Activated T-cell treated with anti-CD3 and anti-CD28 coated beads, Interleukin-2, amount 50 U/mL, for 4 hours (primary cell): ENCODE data around the gene GTF3C5. TPM values are rescaled to one million over a fixed set of nuclear protein-coding genes. Genes with fewer than 3 reads are reported as not detected.
A peak's percentile ranks its signal among the peaks of the same experiment; 100 is the strongest.

ENCODE experiments used
- ATAC-seq, 2 donors: fragments of 200-7000 bp; cut with Tn5 transposase; one replicate each; pipeline ENCODE4 v1.10.0; 2021
- DNase-seq: peaks from one replicate; pipeline ENCODE4 v3.0.0-alpha.2; 2020
- H3K27me3 Mint-ChIP-seq: one replicate; pipeline ENCODE4 v1.8.0; 2021; ENCODE audit warnings: low read depth, mixed read lengths
- H3K36me3 Mint-ChIP-seq: one replicate; pipeline ENCODE4 v1.8.0; 2022; ENCODE audit warnings: mixed read lengths; ENCODE audit not compliant: insufficient read depth
- H3K4me1 Mint-ChIP-seq: one replicate; pipeline ENCODE4 v1.8.0; 2021; ENCODE audit warnings: low read depth, mixed read lengths
- H3K4me3 Mint-ChIP-seq: one replicate; pipeline ENCODE4 v1.8.0; 2021; ENCODE audit warnings: mild to moderate bottlenecking, moderate library complexity, mixed read lengths
- H3K9me3 Mint-ChIP-seq: one replicate; pipeline ENCODE4 v1.8.0; 2021; ENCODE audit warnings: mixed read lengths
- total RNA-seq, 3 donors: library from RNA; stranded (reverse); gene quantifications; one replicate each; pipeline ENCODE4 v1.2.1, GENCODE V29; 2021

GTF3C5 gene
- total RNA-seq, 3 donors from 2014 or later, result 80.4 to 86.8 (median 83.6) TPM

DNA sequence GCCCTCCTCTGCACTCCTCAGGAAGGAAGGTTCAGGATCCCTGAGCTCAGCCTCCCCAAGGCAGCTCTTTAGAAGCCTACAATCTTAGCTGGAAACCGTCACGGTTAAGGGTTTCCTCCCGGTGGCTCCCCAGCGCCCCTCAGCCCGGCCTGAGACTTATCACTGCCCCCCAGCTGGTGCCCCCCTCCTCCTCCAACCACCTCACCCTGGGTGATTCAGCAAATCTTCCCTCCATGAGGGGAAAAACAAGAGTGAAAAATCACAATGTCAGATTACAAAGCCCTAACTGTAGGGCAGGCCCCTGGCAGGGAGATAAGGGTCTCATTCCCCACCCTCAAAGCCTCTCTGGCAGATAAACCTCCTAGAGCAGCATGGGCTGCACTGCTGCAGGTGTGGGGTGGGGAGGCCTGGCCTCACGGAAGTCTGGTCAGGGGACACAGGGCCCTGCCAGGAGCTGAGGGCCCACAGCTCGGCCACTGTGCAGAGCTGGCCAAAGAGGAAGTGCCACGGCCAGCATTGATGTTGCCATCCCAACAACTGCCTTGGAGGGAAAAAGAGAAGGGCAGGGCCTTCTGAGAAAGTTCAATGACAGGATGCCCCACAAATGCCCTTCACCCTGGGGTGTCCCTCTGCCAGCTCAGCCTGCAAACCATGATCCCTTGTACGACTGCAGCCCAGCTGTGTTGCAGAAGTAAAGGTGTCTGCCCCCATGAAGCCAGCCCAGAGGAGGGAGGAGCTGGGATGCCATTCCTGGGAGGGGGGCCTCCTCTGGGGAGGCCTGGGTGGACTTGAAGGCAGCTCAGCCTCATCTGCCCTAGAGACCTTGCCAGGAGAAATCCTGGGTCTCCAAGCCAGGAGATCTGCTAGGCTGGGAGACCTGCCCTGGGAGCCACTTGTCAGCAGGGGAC is 26.5 kb upstream of the GTF3C5 start:
- ATAC-seq (no peak), DNase-seq (no peak)
- Mint-ChIP-seq H3K4me3 (no peak overlapping the region), H3K9me3 (no peaks in the 10 kb centered on the region), H3K27me3 (peaks cover 64% of the 10 kb centered on the region), H3K4me1 (no peaks in the 10 kb centered on the region), H3K36me3 (no peaks in the 10 kb centered on the region)

DNA sequence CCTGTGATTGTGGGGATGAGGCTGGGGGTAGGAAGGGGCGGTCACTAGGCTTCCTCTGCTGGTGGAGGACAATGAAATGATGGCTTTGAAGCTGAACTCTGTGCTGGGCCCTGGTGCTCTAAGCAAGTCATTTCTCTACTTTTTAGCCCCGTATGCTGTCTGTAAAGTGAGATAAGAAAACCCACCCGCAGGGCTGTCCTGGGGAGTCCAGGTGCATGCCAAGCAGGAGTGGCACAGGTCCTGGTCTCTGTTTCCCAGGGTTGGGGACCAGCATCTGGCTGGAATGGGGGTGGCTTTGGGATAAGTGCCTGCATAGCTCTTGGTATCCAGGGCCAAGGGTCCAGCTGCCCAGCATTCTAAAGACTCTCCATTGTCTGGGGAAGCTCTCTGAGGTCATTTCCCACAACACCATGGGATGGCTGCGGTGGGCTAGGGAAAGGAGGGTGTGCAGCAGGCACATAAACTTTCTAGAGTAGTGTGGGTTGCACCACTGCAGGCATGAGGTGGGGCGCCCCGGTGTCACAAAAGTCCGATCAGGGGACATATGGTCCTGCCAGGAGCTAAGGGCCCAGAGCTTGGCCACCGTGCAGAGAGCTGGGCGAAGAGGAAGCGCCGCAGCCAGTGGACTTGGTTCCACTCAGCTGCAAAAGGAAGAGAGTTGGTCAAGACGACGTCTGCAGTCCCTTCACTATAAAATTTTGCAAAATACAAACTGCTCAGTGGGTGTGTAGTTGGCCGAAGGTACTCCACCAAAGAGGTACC is 25.6 kb upstream of the GTF3C5 start:
- no peak overlapping the region for H3K4me3 Mint-ChIP-seq
- ATAC-seq, result no peak
- H3K9me3 Mint-ChIP-seq, result no peaks in the 10 kb centered on the region
- no peak for DNase-seq
- H3K36me3 Mint-ChIP-seq, result no peaks in the 10 kb centered on the region
- H3K27me3 Mint-ChIP-seq, result peaks cover 61% of the 10 kb centered on the region
- H3K4me1 Mint-ChIP-seq, result no peaks in the 10 kb centered on the region

DNA sequence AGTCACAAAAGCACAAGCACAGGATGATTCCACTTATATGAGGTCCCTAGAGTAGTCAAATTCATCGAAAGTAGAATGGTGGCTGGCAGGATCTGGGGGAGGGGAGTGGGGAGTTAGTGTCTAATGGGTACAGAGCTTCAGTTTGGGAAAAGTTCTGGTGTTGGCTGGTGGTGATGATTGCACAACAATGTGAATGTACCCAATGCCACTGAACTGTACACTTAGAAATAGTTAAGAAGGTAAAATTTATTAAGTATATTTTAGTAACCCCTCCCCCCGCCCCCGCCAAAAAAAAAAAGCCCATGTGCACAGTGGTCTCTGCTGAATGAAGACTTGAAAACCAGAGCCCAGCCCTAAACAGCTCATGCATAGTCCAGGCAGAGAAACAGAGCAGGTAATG is 24.8 kb upstream of the GTF3C5 start:
- Mint-ChIP-seq H3K4me1 (no peaks in the 10 kb centered on the region), H3K36me3 (no peaks in the 10 kb centered on the region), H3K27me3 (peaks cover 56% of the 10 kb centered on the region), H3K4me3 (no peak overlapping the region), H3K9me3 (no peaks in the 10 kb centered on the region)
- ATAC-seq (no peak), DNase-seq (no peak)

DNA sequence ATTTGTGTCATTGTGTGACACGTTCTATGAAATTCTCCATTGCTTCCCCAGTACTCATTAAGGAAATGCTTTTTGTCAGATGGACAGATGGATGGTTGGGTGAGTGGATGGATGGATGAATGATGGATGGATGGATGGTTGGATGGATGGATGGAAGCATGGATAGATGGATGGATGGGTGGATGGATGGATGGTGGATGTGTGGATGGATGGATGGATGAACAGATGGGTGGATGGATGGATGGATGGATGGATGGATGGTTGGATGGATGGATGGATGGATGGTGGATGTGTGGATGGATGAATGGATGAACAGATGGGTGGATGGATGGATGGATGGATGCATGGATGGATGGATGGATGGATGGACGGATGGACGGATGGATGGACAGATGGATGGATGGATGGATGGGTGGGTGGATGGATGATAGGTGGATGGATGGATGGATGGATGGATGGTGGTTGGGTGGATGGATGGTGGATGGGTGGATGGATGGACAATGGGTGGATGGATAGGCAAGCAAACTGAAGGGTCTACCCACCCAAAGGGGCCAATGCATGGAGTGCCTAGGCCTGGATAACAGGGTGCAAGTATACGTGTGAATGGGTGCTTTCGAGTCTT is 24.0 kb upstream of the GTF3C5 start:
- no peaks in the 10 kb centered on the region for H3K4me1 Mint-ChIP-seq
- H3K27me3 Mint-ChIP-seq, result peaks cover 58% of the 10 kb centered on the region
- no peaks in the 10 kb centered on the region for H3K9me3 Mint-ChIP-seq
- DNase-seq (no peak), ATAC-seq (no peak)
- no peak overlapping the region for H3K4me3 Mint-ChIP-seq
- H3K36me3 Mint-ChIP-seq, result no peaks in the 10 kb centered on the region

GRCh38 chr9:133008406-133008805 is 22.4 kb upstream of the GTF3C5 start:
- Mint-ChIP-seq H3K4me3 (no peak overlapping the region), H3K36me3 (no peaks in the 10 kb centered on the region), H3K9me3 (no peaks in the 10 kb centered on the region), H3K4me1 (no peaks in the 10 kb centered on the region), H3K27me3 (peaks cover 46% of the 10 kb centered on the region)
- no peak for DNase-seq
- ATAC-seq, result no peak

GRCh38 chr9:133008824-133009223 is 22.0 kb upstream of the GTF3C5 start:
- Mint-ChIP-seq H3K36me3 (no peaks in the 10 kb centered on the region), H3K4me1 (no peaks in the 10 kb centered on the region), H3K9me3 (no peaks in the 10 kb centered on the region), H3K4me3 (no peak overlapping the region), H3K27me3 (peaks cover 42% of the 10 kb centered on the region)
- ATAC-seq (no peak), DNase-seq (no peak)

GRCh38 chr9:133009906-133010582 is 20.8 kb upstream of the GTF3C5 start:
- Mint-ChIP-seq H3K27me3 (peaks cover 37% of the 10 kb centered on the region), H3K9me3 (peaks cover 3% of the 10 kb centered on the region), H3K4me1 (no peaks in the 10 kb centered on the region), H3K36me3 (no peaks in the 10 kb centered on the region), H3K4me3 (no peak overlapping the region)
- DNase-seq (no peak), ATAC-seq (no peak)

DNA sequence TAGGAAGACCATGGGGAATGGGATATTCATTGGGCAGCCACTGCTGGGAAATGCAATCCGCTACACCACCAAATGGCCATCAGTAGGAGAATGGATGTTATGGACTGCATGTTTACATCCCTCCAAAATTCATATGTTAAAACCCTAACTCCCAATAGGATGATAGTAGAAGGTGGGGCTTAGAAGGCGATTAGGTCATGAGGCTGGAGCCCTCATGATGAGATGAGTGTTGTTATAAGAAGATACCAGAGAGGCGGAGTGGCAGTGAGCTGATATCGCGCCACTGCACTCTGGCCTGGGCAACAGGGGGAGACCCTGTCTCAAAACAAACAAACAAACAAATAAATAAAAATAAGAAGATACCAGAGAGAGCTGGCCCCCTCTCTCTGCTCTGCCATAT is 16.1 kb upstream of the GTF3C5 start:
- Mint-ChIP-seq H3K27me3 (peaks cover 12% of the 10 kb centered on the region), H3K9me3 (peaks cover 12% of the 10 kb centered on the region), H3K36me3 (no peaks in the 10 kb centered on the region), H3K4me1 (no peaks in the 10 kb centered on the region), H3K4me3 (no peak overlapping the region)
- ATAC-seq, result no peak
- DNase-seq, result no peak

- Mint-ChIP-seq H3K36me3 (no peaks in the 10 kb centered on the region), H3K27me3 (no peaks in the 10 kb centered on the region)
These were observed 7.5 kb upstream of the GTF3C5 start for GRCh38 chr9:133023117-133023890.

GRCh38 chr9:133026426-133026825 is 4.4 kb upstream of the GTF3C5 start:
- no peaks in the 10 kb centered on the region for H3K9me3 Mint-ChIP-seq
- DNase-seq, result no peak
- peaks cover 18% of the 10 kb centered on the region for H3K4me1 Mint-ChIP-seq
- H3K27me3 Mint-ChIP-seq, result no peaks in the 10 kb centered on the region
- peaks cover 1% of the 10 kb centered on the region for H3K36me3 Mint-ChIP-seq
- no peak overlapping the region for H3K4me3 Mint-ChIP-seq
- no peak for ATAC-seq

More at GRCh38 chr9:133023117-133023890, 7.5 kb upstream of the GTF3C5 start:
- peaks cover 7% of the 10 kb centered on the region for H3K4me1 Mint-ChIP-seq
- no peak overlapping the region for H3K4me3 Mint-ChIP-seq
- H3K9me3 Mint-ChIP-seq, result no peaks in the 10 kb centered on the region
- ATAC-seq (peak in 1 of 2 donors; percentile 37), DNase-seq (no peak)

DNA sequence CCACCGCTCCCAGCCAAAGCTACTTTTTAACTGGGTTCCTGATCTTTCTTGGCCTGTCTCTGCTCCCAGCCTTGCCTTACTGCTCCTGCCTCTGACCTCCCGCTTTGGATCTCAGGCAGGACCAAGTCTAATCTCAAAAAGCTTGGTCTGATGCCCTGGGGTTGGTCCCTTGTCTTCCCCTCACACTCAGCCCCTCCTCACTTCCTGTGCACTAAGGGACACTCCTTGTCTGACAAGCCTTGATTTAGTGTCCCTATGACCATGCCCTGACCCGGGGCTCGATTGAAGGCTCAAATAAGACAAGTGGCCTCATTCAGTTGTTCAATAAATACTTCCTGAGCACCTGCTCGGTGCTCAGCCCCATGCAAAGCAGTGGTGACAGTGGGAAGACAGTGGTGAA is 3.7 kb upstream of the GTF3C5 start:
- Mint-ChIP-seq H3K4me3 (no peak overlapping the region), H3K27me3 (no peaks in the 10 kb centered on the region), H3K9me3 (no peaks in the 10 kb centered on the region), H3K36me3 (peaks cover 1% of the 10 kb centered on the region), H3K4me1 (peaks cover 24% of the 10 kb centered on the region)
- no peak for DNase-seq
- ATAC-seq, result no peak

- Mint-ChIP-seq H3K4me1 (peaks cover 26% of the 10 kb centered on the region), H3K9me3 (no peaks in the 10 kb centered on the region), H3K27me3 (no peaks in the 10 kb centered on the region), H3K36me3 (peaks cover 1% of the 10 kb centered on the region), H3K4me3 (peak overlapping the region; percentile 98)
- no peak for DNase-seq
- no peak for ATAC-seq
These were observed 2.6 kb upstream of the GTF3C5 start for GRCh38 chr9:133028221-133028620.

- H3K4me3 Mint-ChIP-seq, result peak overlapping the region; percentile 98
- H3K36me3 Mint-ChIP-seq, result peaks cover 1% of the 10 kb centered on the region
- peaks cover 35% of the 10 kb centered on the region for H3K4me1 Mint-ChIP-seq
- DNase-seq (no peak), ATAC-seq (peak; percentile 9 to 23)
- H3K27me3 Mint-ChIP-seq, result no peaks in the 10 kb centered on the region
- no peaks in the 10 kb centered on the region for H3K9me3 Mint-ChIP-seq
These were observed 842 bp upstream of the GTF3C5 start for GRCh38 chr9:133029994-133030316.

DNA sequence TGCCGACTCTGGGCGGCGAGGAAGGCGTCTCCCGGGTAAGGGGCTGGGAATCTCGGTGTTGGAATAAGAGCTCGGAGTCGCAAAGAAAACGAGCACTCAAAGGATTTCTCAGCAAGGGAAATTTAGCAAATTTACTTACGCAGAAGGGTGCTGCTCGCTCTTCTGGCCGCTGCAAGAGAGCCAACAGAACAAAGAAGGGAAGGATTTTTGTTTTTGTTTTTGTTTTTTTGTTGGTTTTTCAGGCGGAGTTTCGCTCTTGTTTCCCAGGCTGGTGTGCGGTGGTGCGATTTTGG is 279 bp downstream of the GTF3C5 start:
- no peaks in the 10 kb centered on the region for H3K9me3 Mint-ChIP-seq
- peaks cover 35% of the 10 kb centered on the region for H3K4me1 Mint-ChIP-seq
- no peaks in the 10 kb centered on the region for H3K27me3 Mint-ChIP-seq
- ATAC-seq (no peak), DNase-seq (no peak)
- H3K4me3 Mint-ChIP-seq, result peak overlapping the region; percentile 98
- peaks cover 1% of the 10 kb centered on the region for H3K36me3 Mint-ChIP-seq
